Loucy (cell line): ENCODE results near the gene CCDC3.

Source experiments
- CTCF ChIP-seq: fragments of 200-600 bp; sonication (generic); conservative IDR thresholded peaks from 2 replicates; pipeline ENCODE4 v1.5.1; 2014; ENCODE audit warnings: mild to moderate bottlenecking, antibody characterized with exemption, low read length
- EZH2phosphoT487 ChIP-seq: fragments of 200-600 bp; IDR thresholded peaks from 2 replicates; pipeline ENCODE4 v1.6.1; 2018; ENCODE audit warnings: antibody characterized with exemption, mild to moderate bottlenecking, moderate library complexity, borderline replicate concordance

- no peak for TF ChIP-seq CTCF
- TF ChIP-seq EZH2phosphoT487 = no peak
Observed at GRCh38 chr10:13018171-13018570, 16.7 kb upstream of the CCDC3 start.
